RPMI8226 (cell line): ENCODE measurements around the gene MRPL24.

Source experiments
- DNase-seq: peaks from one replicate; pipeline ENCODE4 v3.0.0-alpha.2; 2015

Gene MRPL24

DNA sequence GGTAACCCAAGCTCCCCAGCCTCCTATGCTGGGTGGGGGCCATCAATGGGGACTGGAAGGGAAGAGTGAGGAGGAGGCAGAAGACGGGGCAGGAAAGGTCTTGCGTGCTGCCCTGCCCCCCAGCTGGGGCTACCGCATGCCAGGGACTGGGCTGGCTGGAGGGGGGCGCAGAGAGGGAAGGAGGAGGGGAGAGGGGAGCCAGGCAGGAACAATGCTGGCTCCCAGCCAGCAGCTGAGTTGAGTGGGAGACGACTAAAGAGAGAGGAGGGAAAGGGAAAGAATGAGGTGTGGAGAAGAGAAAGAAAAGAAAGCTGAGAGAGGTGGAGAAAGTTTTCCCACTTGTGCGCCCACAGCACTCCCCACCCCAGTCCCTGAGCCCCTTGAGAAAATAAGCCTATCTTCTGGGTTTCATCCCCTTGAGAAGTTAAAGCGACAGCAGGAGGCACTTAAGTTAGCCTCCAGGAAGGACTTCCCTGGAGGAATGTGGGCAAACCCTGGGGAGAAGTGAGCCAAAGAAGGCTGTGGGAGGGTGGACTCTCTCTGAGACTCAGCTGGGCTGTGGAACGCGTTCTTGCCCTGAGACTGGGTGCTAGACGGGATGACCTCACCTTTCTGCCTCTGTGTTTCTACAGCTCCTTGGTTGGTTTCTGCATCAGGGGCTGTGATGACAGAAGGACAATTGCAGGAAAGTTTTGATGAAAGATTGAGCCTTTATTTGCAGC lies 50.8 kb downstream of the MRPL24 start:
- no peak for DNase-seq

GRCh38 chr1:156689035-156689952 lies 51.6 kb downstream of the MRPL24 start:
- DNase-seq, result peak; percentile 92
